Endothelial cell of umbilical vein (primary cell): Measurements from ENCODE around the gene ZBTB44. TPM values are rescaled to one million over a fixed set of nuclear protein-coding genes. Genes with fewer than 3 reads are reported as not detected.

Source experiments
- BruUV-seq: library from RNA; stranded (reverse); fragments of 400-500 nt; replicated peaks from 2 replicates; lab custom pipeline; 2021; lab: Mats Ljungman, UMichigan
- CTCF ChIA-PET: fragments of 300-600, 350-600 bp; sonication (Branson Sonifier 250); formaldehyde crosslinking; loops from one replicate; lab custom pipeline; 2021; ENCODE audit warnings: antibody characterized with exemption, inconsistent platforms; lab: Charles Lee
- POLR2A ChIA-PET: fragments of 300-600, 350-600 bp; sonication (Branson Sonifier 250); formaldehyde crosslinking; loops from one replicate; lab custom pipeline; 2021; ENCODE audit warnings: antibody characterized with exemption, inconsistent platforms; lab: Charles Lee
- DNase-seq: peaks from one replicate; pipeline ENCODE4 v3.0.0-alpha.2; 2011; ENCODE audit warnings: low read depth, low spot score
- FAIRE-seq: peaks from 2 replicates; lab custom pipeline; 2011; peaks lifted over from hg19 to GRCh38; lab: Jason Lieb, UNC
- H2AFZ ChIP-seq: 2 replicates; pipeline ENCODE4 v1.6.0; 2012; ENCODE audit warnings: low read depth, low read length, control low read depth, inconsistent platforms
- H3K27ac ChIP-seq: 2 replicates; pipeline ENCODE4 v1.5.1; 2011; ENCODE audit warnings: low read depth, mild to moderate bottlenecking, control low read depth, low read length, moderate library complexity; ENCODE audit not compliant: insufficient read depth
- H3K27me3 ChIP-seq, 2 experiments: 2 replicates each; pipeline versions ENCODE4 v1.6.0 to v1.6.1; 2011; ENCODE audit warnings: low read length in 2 of 2, mixed read lengths in 1 of 2; ENCODE audit not compliant: control insufficient read depth in 2 of 2, insufficient read depth in 2 of 2
- H3K36me3 ChIP-seq, 2 experiments: 2 replicates in 1 of 2; 3 replicates in 1 of 2; pipeline ENCODE4 v1.5.1; 2011; ENCODE audit warnings: low read length in 2 of 2, mild to moderate bottlenecking in 1 of 2, moderate library complexity in 1 of 2; ENCODE audit not compliant: control insufficient read depth in 2 of 2, insufficient read depth in 2 of 2; ENCODE audit errors: extremely low read depth in 1 of 2
- H3K4me1 ChIP-seq: 3 replicates; pipeline ENCODE4 v1.5.1; 2011; ENCODE audit warnings: mild to moderate bottlenecking, low read length; ENCODE audit not compliant: control insufficient read depth, insufficient read depth; ENCODE audit errors: extremely low read depth
- H3K4me2 ChIP-seq: 2 replicates; pipeline ENCODE4 v1.6.1; 2011; ENCODE audit warnings: low read length, control low read depth, mixed read lengths; ENCODE audit not compliant: insufficient read depth
- H3K4me3 ChIP-seq, 3 experiments: fragments of 200-600 bp in 1 of 3; sonication (generic), shearing (Covaris generic) in 1 of 3; replicated peaks in 1 of 3; 2 replicates each; pipeline ENCODE4 v1.5.1; 2011 to 2016; ENCODE audit warnings: control low read depth in 3 of 3, low read length in 3 of 3, mild to moderate bottlenecking in 2 of 3, inconsistent platforms in 1 of 3, low read depth in 1 of 3, moderate library complexity in 1 of 3; ENCODE audit not compliant: insufficient read depth in 1 of 3
- H3K79me2 ChIP-seq: 2 replicates; pipeline ENCODE4 v1.6.0; 2012; ENCODE audit warnings: low read length, inconsistent platforms; ENCODE audit not compliant: control insufficient read depth, insufficient read depth
- H3K9ac ChIP-seq: replicated peaks from 2 replicates; pipeline ENCODE3; 2011; ENCODE audit warnings: low read length, control low read depth; ENCODE audit not compliant: insufficient read depth; ENCODE audit errors: extremely low read depth
- H3K9me1 ChIP-seq: replicated peaks from 3 replicates; pipeline ENCODE4 v1.6.0; 2011; ENCODE audit warnings: mild to moderate bottlenecking, low read length; ENCODE audit not compliant: control insufficient read depth, insufficient read depth; ENCODE audit errors: extremely low read depth
- H3K9me3 ChIP-seq: replicated peaks from 2 replicates; pipeline ENCODE4 v1.5.1; 2012; ENCODE audit warnings: low read length, inconsistent platforms; ENCODE audit not compliant: control insufficient read depth, insufficient read depth
- H4K20me1 ChIP-seq: replicated peaks from 2 replicates; pipeline ENCODE3; 2011; ENCODE audit warnings: mild to moderate bottlenecking, low read length; ENCODE audit not compliant: control insufficient read depth, insufficient read depth; ENCODE audit errors: extremely low read depth
- EZH2 ChIP-seq: IDR thresholded peaks from 2 replicates; pipeline ENCODE4 v1.6.1; 2012; ENCODE audit warnings: borderline replicate concordance, low read depth, mild to moderate bottlenecking, moderate library complexity, low read length, inconsistent platforms; ENCODE audit not compliant: severe bottlenecking
- FOS ChIP-seq: IDR thresholded peaks from 2 replicates; pipeline ENCODE4 v1.6.1; 2011; ENCODE audit warnings: mild to moderate bottlenecking, low read length, moderate library complexity, borderline replicate concordance; ENCODE audit not compliant: insufficient read depth
- GATA2 ChIP-seq: IDR thresholded peaks from 2 replicates; pipeline ENCODE4 v1.7.0; 2011; ENCODE audit warnings: low read depth, mild to moderate bottlenecking, moderate library complexity, mixed read lengths, low read length; ENCODE audit not compliant: insufficient read length, insufficient read depth
- JUN ChIP-seq: IDR thresholded peaks from 2 replicates; pipeline ENCODE4 v1.6.1; 2011; ENCODE audit warnings: borderline replicate concordance, low read depth; ENCODE audit not compliant: insufficient read length, insufficient read depth
- MYC ChIP-seq: IDR thresholded peaks from one replicate; pipeline ENCODE4 v1.6.1; 2011; ENCODE audit warnings: mild to moderate bottlenecking, low read depth, low read length
- POLR2A ChIP-seq: IDR thresholded peaks from 2 replicates; pipeline ENCODE4 v1.6.1; 2012; ENCODE audit warnings: low read depth, mild to moderate bottlenecking, control low read depth, low read length
- POLR2AphosphoS5 ChIP-seq: IDR thresholded peaks from 2 replicates; pipeline ENCODE4 v1.6.1; 2012; ENCODE audit warnings: low read depth, mild to moderate bottlenecking, control low read depth, low read length, moderate library complexity; ENCODE audit not compliant: insufficient read depth
- dilution Hi-C: fragments of 300-500 bp; cut with MboI; formaldehyde crosslinking; loops from one replicate; pipeline ENCODE4 v1.15.0; 2019; ENCODE audit warnings: low sequenced_read_pairs; ENCODE audit not compliant: extremely low pct_ligation_motif_present
- intact Hi-C: fragments of 100-400 bp; cut with micrococcal nuclease; formaldehyde crosslinking; loops from one replicate; pipeline ENCODE4 v1.10.0; 2022
- polyA plus RNA-seq, 4 experiments: library from polyadenylated mRNA; depleted of rRNA in 3 of 4; stranded (reverse) in 3 of 4; unstranded in 1 of 4; fragments of >200 nt; gene quantifications; 2 replicates each; pipeline versions ENCODE4 v1.2.1 to v1.2.3, GENCODE V29; 2011 to 2012; ENCODE audit warnings: missing spikeins in 1 of 4
- total RNA-seq: library from RNA; stranded (reverse); gene quantifications from 2 replicates; pipeline ENCODE4 v1.2.3, GENCODE V29; 2021
- TF ChIP-seq, protein P1 (sequence below): IDR thresholded peaks from 2 replicates; pipeline ENCODE4 v1.6.1; 2011; ENCODE audit not compliant: insufficient read depth, insufficient read length
- TF ChIP-seq, protein P2 (sequence below), 2 donors: IDR thresholded peaks; 1 replicate in 1 of 2; 2 replicates in 1 of 2; pipeline ENCODE4 v1.5.1; 2011; ENCODE audit warnings: low read length in 2 of 2, mild to moderate bottlenecking in 2 of 2, moderate library complexity in 2 of 2, control low read depth in 1 of 2, inconsistent platforms in 1 of 2, low read depth in 1 of 2; ENCODE audit not compliant: insufficient read depth in 1 of 2; ENCODE audit errors: extremely low read depth in 1 of 2

Gene ZBTB44
- total and polyA plus RNA-seq, 2 donors (not counting 3 experiments of a cell fraction or from before 2014, with no cell fraction given) = 8.7 to 24.4 TPM

GRCh38 chr11:130189492-130190210 lies 125.1 kb downstream of the ZBTB44 start:
- H3K9ac ChIP-seq = no peak overlapping the region
- no peak overlapping the region for H3K27ac ChIP-seq
- no peaks in the 10 kb centered on the region for H3K79me2 ChIP-seq
- ChIA-PET POLR2A (no interaction called here), CTCF (no interaction called here)
- H2AFZ ChIP-seq = no peak overlapping the region
- no peak for DNase-seq
- H3K4me1 ChIP-seq = no peaks in the 10 kb centered on the region
- BruUV-seq = no TSS peak
- TF ChIP-seq FOS (no peak), MYC (no peak), POLR2A (no peak), JUN (no peak), POLR2AphosphoS5 (no peak), EZH2 (no peak), GATA2 (no peak)
- TF ChIP-seq, protein P1, sequence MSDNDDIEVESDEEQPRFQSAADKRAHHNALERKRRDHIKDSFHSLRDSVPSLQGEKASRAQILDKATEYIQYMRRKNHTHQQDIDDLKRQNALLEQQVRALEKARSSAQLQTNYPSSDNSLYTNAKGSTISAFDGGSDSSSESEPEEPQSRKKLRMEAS = no peak
- TF ChIP-seq, protein P2, sequence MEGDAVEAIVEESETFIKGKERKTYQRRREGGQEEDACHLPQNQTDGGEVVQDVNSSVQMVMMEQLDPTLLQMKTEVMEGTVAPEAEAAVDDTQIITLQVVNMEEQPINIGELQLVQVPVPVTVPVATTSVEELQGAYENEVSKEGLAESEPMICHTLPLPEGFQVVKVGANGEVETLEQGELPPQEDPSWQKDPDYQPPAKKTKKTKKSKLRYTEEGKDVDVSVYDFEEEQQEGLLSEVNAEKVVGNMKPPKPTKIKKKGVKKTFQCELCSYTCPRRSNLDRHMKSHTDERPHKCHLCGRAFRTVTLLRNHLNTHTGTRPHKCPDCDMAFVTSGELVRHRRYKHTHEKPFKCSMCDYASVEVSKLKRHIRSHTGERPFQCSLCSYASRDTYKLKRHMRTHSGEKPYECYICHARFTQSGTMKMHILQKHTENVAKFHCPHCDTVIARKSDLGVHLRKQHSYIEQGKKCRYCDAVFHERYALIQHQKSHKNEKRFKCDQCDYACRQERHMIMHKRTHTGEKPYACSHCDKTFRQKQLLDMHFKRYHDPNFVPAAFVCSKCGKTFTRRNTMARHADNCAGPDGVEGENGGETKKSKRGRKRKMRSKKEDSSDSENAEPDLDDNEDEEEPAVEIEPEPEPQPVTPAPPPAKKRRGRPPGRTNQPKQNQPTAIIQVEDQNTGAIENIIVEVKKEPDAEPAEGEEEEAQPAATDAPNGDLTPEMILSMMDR (IDR thresholded peaks at IDR 0.05; ENCODE audit: extremely low read depth in 1 of 2, insufficient read depth in 1 of 2, low read depth in 1 of 2, low read length in 2 of 2) = no peak
- no peak for FAIRE-seq
- no peaks in the 10 kb centered on the region for H4K20me1 ChIP-seq
- no peaks in the 10 kb centered on the region for H3K9me3 ChIP-seq
- H3K9me1 ChIP-seq = no peaks in the 10 kb centered on the region
- intact Hi-C loops (no loop called here), dilution Hi-C loops (no loop called here)
- no peak overlapping the region for H3K4me3 ChIP-seq
- no peaks in the 10 kb centered on the region for H3K27me3 ChIP-seq
- no peaks in the 10 kb centered on the region for H3K36me3 ChIP-seq
- no peak overlapping the region for H3K4me2 ChIP-seq
